A673 (cell line): ENCODE results near the gene LHPP. TPM values are rescaled to one million over a fixed set of nuclear protein-coding genes. Genes with fewer than 3 reads are reported as not detected.

Experiments used
- BruUV-seq: library from RNA; stranded (reverse); fragments of 400-500 nt; replicated peaks from 2 replicates; lab custom pipeline; 2021; lab: Mats Ljungman, UMichigan
- CTCF ChIA-PET: fragments of 300-600 bp; sonication (Branson Sonifier 250); formaldehyde crosslinking; loops from one replicate; lab custom pipeline; 2022; ENCODE audit warnings: antibody characterized with exemption; lab: Charles Lee
- POLR2A ChIA-PET: fragments of 300-600 bp; sonication (Branson Sonifier 250); formaldehyde crosslinking; loops from one replicate; lab custom pipeline; 2022; ENCODE audit warnings: antibody characterized with exemption; ENCODE audit not compliant: low non-redundant PET; lab: Charles Lee
- DNase-seq: peaks from one replicate; pipeline ENCODE4 v3.0.0-alpha.2; 2015; ENCODE audit warnings: low spot score
- H3K27ac ChIP-seq: fragments of 200-600 bp; sonication (generic); 2 replicates; pipeline ENCODE4 v1.5.1; 2016; ENCODE audit warnings: mixed run types, low read depth, mild to moderate bottlenecking, mixed read lengths, antibody characterized with exemption, low read length; ENCODE audit not compliant: poor library complexity, severe bottlenecking
- H3K27me3 ChIP-seq: fragments of 200-600 bp; sonication (generic); replicated peaks from 2 replicates; pipeline ENCODE4 v1.6.1; 2017; ENCODE audit warnings: mixed run types, low read depth, mild to moderate bottlenecking, mixed read lengths, antibody characterized with exemption, low read length; ENCODE audit not compliant: insufficient read depth, poor library complexity
- H3K36me3 ChIP-seq: fragments of 200-600 bp; sonication (generic); 2 replicates; pipeline ENCODE4 v1.6.1; 2016; ENCODE audit warnings: mixed run types, mild to moderate bottlenecking, mixed read lengths, antibody characterized with exemption, low read length; ENCODE audit not compliant: insufficient read depth, poor library complexity, severe bottlenecking
- H3K4me1 ChIP-seq: fragments of 200-600 bp; sonication (generic); 2 replicates; pipeline ENCODE4 v1.6.1; 2017; ENCODE audit warnings: mixed run types, mild to moderate bottlenecking, mixed read lengths, antibody characterized with exemption, low read length; ENCODE audit not compliant: insufficient read depth, poor library complexity, severe bottlenecking
- H3K4me3 ChIP-seq: fragments of 200-600 bp; sonication (generic); 2 replicates; pipeline ENCODE4 v1.5.1; 2016; ENCODE audit warnings: low read depth, mixed run types, mild to moderate bottlenecking, mixed read lengths, low read length; ENCODE audit not compliant: poor library complexity, severe bottlenecking
- H3K9me3 ChIP-seq: fragments of 200-600 bp; sonication (generic); 2 replicates; pipeline ENCODE4 v1.6.1; 2016; ENCODE audit warnings: mixed run types, low read depth, mild to moderate bottlenecking, mixed read lengths, antibody characterized with exemption, low read length; ENCODE audit not compliant: poor library complexity, severe bottlenecking
- CTCF ChIP-seq: fragments of 300-800, 200-600 bp; sonication (generic); conservative IDR thresholded peaks from 2 replicates; pipeline ENCODE4 v1.5.1; 2017; ENCODE audit warnings: low read depth, mild to moderate bottlenecking, antibody characterized with exemption, low read length, moderate library complexity, mixed read lengths
- EZH2 ChIP-seq: fragments of 200-600 bp; sonication (generic); IDR thresholded peaks from 2 replicates; pipeline ENCODE4 v1.6.1; 2017; ENCODE audit warnings: borderline replicate concordance, low read depth, mild to moderate bottlenecking, mixed read lengths, antibody characterized with exemption, low read length; ENCODE audit not compliant: poor library complexity, severe bottlenecking
- intact Hi-C: fragments of 100-400 bp; cut with micrococcal nuclease; formaldehyde crosslinking; loops from one replicate; pipeline ENCODE4 v1.10.0; 2022; ENCODE audit not compliant: unreplicated experiment
- total RNA-seq: library from RNA; stranded (reverse); gene quantifications from 2 replicates; pipeline ENCODE4 v1.2.3, GENCODE V29; 2021

Gene LHPP
- total RNA-seq, 1 experiment from 2014 or later, result 2.3 TPM

GRCh38 chr10:124618470-124619073, 156.9 kb downstream of the LHPP start:
- no peaks in the 10 kb centered on the region for H3K27me3 ChIP-seq
- no TSS peak for BruUV-seq
- no peak overlapping the region for H3K4me3 ChIP-seq
- H3K27ac ChIP-seq, result no peak overlapping the region
- no peaks in the 10 kb centered on the region for H3K36me3 ChIP-seq
- ChIA-PET CTCF (no interaction called here), POLR2A (no interaction called here)
- intact Hi-C loops, result no loop called here
- no peaks in the 10 kb centered on the region for H3K9me3 ChIP-seq
- no peaks in the 10 kb centered on the region for H3K4me1 ChIP-seq
- TF ChIP-seq CTCF (no peak), EZH2 (no peak)
- no peak for DNase-seq

DNA sequence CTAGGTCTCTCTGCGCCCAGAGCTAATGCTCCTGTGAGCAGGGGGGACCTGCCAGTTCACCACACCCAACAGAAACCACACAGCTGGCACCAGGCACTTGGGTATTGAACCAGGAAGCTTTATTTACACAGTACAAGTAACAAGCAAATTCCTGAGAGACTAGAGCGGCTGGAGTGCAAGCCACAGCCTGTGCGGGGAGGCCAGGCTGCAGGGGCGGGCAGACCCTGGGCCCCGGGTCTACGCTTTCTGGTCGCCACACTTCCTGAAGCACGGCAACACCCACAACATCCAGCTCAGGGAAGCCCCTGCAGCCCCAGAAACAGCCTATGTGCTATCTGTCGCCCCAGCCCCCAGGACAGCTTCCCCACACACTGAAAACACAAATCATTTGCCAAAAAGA, 157.6 kb downstream of the LHPP start:
- no peaks in the 10 kb centered on the region for H3K4me1 ChIP-seq
- no peaks in the 10 kb centered on the region for H3K36me3 ChIP-seq
- intact Hi-C loops, result no loop called here
- ChIA-PET POLR2A (no interaction called here), CTCF (no interaction called here)
- no peak for DNase-seq
- no peak overlapping the region for H3K4me3 ChIP-seq
- no peak overlapping the region for H3K27ac ChIP-seq
- BruUV-seq, result no TSS peak
- H3K9me3 ChIP-seq, result no peaks in the 10 kb centered on the region
- no peaks in the 10 kb centered on the region for H3K27me3 ChIP-seq
- TF ChIP-seq EZH2, result no peak
- no peak for TF ChIP-seq CTCF

- Histone ChIP-seq H3K4me3 (no peak overlapping the region), H3K27ac (no peak overlapping the region), H3K9me3 (no peaks in the 10 kb centered on the region), H3K4me1 (no peaks in the 10 kb centered on the region), H3K36me3 (no peaks in the 10 kb centered on the region), H3K27me3 (no peaks in the 10 kb centered on the region)
- intact Hi-C loops, result no loop called here
- no peak for TF ChIP-seq CTCF
- TF ChIP-seq EZH2, result no peak
- CTCF ChIA-PET, result no interaction called here
- DNase-seq, result no peak
- POLR2A ChIA-PET, result interaction anchor here (0.6 kb wide), 1 partner anchor 1455 kb away, joined by 3 read pairs; no protein-coding TSS in a partner anchor
- no TSS peak for BruUV-seq
Observed at GRCh38 chr10:124619802-124620490, 158.3 kb downstream of the LHPP start.
